K562 (cell line): ENCODE data around the gene LRRC51. TPM values are rescaled to one million over a fixed set of nuclear protein-coding genes. Genes with fewer than 3 reads are reported as not detected.
A peak's percentile ranks its signal among the peaks of the same experiment; 100 is the strongest.

ENCODE experiments used
- ATAC-seq: fragments of 200-7000 bp; cut with Tn5 transposase; 3 replicates; pipeline ENCODE4 v1.9.1; 2020; ENCODE audit warnings: moderate library complexity
- BruUV-seq: library from RNA; stranded (reverse); fragments of 400-500 nt; replicated peaks from 2 replicates; lab custom pipeline; 2021; lab: Mats Ljungman, UMichigan
- CTCF ChIA-PET: fragments of 300-600 bp; formaldehyde crosslinking; extraction: SDS; loops from one replicate; lab custom pipeline; 2021; ENCODE audit warnings: low intra/inter-chr PET ratio; lab: Yijun Ruan, JAX
- POLR2A ChIA-PET: fragments of 300-600, 350-650 bp; sonication (Branson Sonifier 250); formaldehyde crosslinking; extraction: SDS; loops from one replicate; lab custom pipeline; 2021; ENCODE audit warnings: antibody characterized with exemption, inconsistent platforms; lab: Yijun Ruan, JAX
- DNase-seq, 4 experiments: peaks; one replicate each; pipeline versions ENCODE4 v3.0.0 to v3.0.0-alpha.2; 2011 to 2018; ENCODE audit warnings: low spot score in 3 of 4, mixed read lengths in 3 of 4; ENCODE audit errors: extremely low read depth in 1 of 4
- FAIRE-seq: peaks from 2 replicates; lab custom pipeline; 2011; peaks lifted over from hg19 to GRCh38; lab: Jason Lieb, UNC
- H2AFZ ChIP-seq: 2 replicates; pipeline ENCODE4 v1.6.0; 2011; ENCODE audit warnings: low read depth, low read length, control low read depth, inconsistent platforms
- H3K27ac ChIP-seq: fragments of 200-600 bp; 3 replicates; pipeline ENCODE4 v1.8.0; 2011; ENCODE audit warnings: low read depth, mild to moderate bottlenecking, control low read depth, inconsistent platforms, low read length, moderate library complexity, mixed read lengths; ENCODE audit errors: extremely low read depth
- H3K27me3 ChIP-seq, 2 experiments: fragments of 300-600 bp in 1 of 2; 2 replicates in 1 of 2; 3 replicates in 1 of 2; pipeline versions ENCODE4 v1.6.0 to v1.8.0; 2011; ENCODE audit warnings: inconsistent platforms in 2 of 2, low read length in 2 of 2, mild to moderate bottlenecking in 1 of 2, mixed read lengths in 1 of 2, moderate library complexity in 1 of 2; ENCODE audit not compliant: control insufficient read depth in 2 of 2, insufficient read depth in 2 of 2
- H3K36me3 ChIP-seq: fragments of 300-600 bp; 3 replicates; pipeline ENCODE4 v1.8.0; 2011; ENCODE audit warnings: mild to moderate bottlenecking, low read length, inconsistent platforms; ENCODE audit not compliant: control insufficient read depth, insufficient read depth
- H3K4me1 ChIP-seq, 2 experiments: fragments of 200-600 bp in 1 of 2; replicated peaks in 1 of 2; 2 replicates in 1 of 2; 3 replicates in 1 of 2; pipeline versions ENCODE4 v1.5.1 to v1.8.0; 2011; ENCODE audit warnings: inconsistent platforms in 2 of 2, low read length in 2 of 2, mild to moderate bottlenecking in 1 of 2, mixed read lengths in 1 of 2, moderate library complexity in 1 of 2; ENCODE audit not compliant: control insufficient read depth in 2 of 2, insufficient read depth in 2 of 2
- H3K4me2 ChIP-seq: 2 replicates; pipeline ENCODE4 v1.6.1; 2011; ENCODE audit warnings: low read length, control low read depth, inconsistent platforms, mixed read lengths; ENCODE audit not compliant: insufficient read depth
- H3K4me3 ChIP-seq: fragments of 200-600 bp; sonication (generic), shearing (Covaris generic); 2 replicates; pipeline ENCODE4 v1.5.1; 2016; ENCODE audit warnings: control low read depth, inconsistent platforms
- H3K79me2 ChIP-seq: fragments of 200-600 bp; 3 replicates; pipeline ENCODE4 v1.8.0; 2011; ENCODE audit warnings: low read length, inconsistent platforms; ENCODE audit not compliant: control insufficient read depth, insufficient read depth
- H3K9ac ChIP-seq, 2 experiments: 2 replicates each; pipeline versions ENCODE4 v1.6.0 to v1.6.1; 2011; ENCODE audit warnings: low read depth in 2 of 2, low read length in 2 of 2, control low read depth in 1 of 2, inconsistent platforms in 1 of 2, mild to moderate bottlenecking in 1 of 2, mixed read lengths in 1 of 2; ENCODE audit not compliant: insufficient read depth in 1 of 2
- H3K9me1 ChIP-seq: one replicate; pipeline ENCODE4 v1.6.0; 2011; ENCODE audit warnings: inconsistent platforms, mild to moderate bottlenecking, low read length, moderate library complexity; ENCODE audit not compliant: control insufficient read depth, insufficient read depth
- H3K9me3 ChIP-seq: replicated peaks from 2 replicates; pipeline ENCODE4 v1.5.1; 2011; ENCODE audit warnings: low read depth, low read length, inconsistent platforms; ENCODE audit not compliant: control insufficient read depth, insufficient read depth
- H4K20me1 ChIP-seq: replicated peaks from 2 replicates; pipeline ENCODE4 v1.6.1; 2011; ENCODE audit warnings: low read length, inconsistent platforms, mixed read lengths; ENCODE audit not compliant: control insufficient read depth, insufficient read depth
- ARHGAP35 ChIP-seq: fragments of 450-650 bp; IDR thresholded peaks from 2 replicates; pipeline ENCODE4 v1.6.1; 2018; ENCODE audit not compliant: partially characterized antibody
- ARID1B ChIP-seq: fragments of 450-650 bp; IDR thresholded peaks from 2 replicates; pipeline ENCODE4 v1.6.1; 2016; ENCODE audit warnings: antibody characterized with exemption, mild to moderate bottlenecking, inconsistent platforms
- BRF2 ChIP-seq: IDR thresholded peaks from 3 replicates; pipeline ENCODE4 v1.6.1; 2011; ENCODE audit warnings: borderline replicate concordance, mild to moderate bottlenecking; ENCODE audit not compliant: insufficient read length, insufficient read depth
- EGR1 ChIP-seq: fragments of 450-650 bp; conservative IDR thresholded peaks from 2 replicates; pipeline ENCODE4 v1.6.1; 2017; ENCODE audit warnings: mild to moderate bottlenecking
- EP400 ChIP-seq: fragments of 450-650 bp; IDR thresholded peaks from 2 replicates; pipeline ENCODE4 v1.6.1; 2017; ENCODE audit warnings: antibody characterized with exemption, mild to moderate bottlenecking, moderate library complexity
- HCFC1 ChIP-seq: IDR thresholded peaks from 2 replicates; pipeline ENCODE4 v1.6.1; 2012; ENCODE audit warnings: low read depth, low read length, improper control_type of control experiment
- HSF4 ChIP-seq: fragments of 250-450 bp; sonication (Bioruptor Pico); IDR thresholded peaks from 2 replicates; pipeline ENCODE4 v2.1.2; 2022; ENCODE audit warnings: mild to moderate bottlenecking, moderate library complexity, borderline replicate concordance
- REST ChIP-seq, 2 experiments: fragments of 450-650 bp; formaldehyde crosslinking in 1 of 2; IDR thresholded peaks; 2 replicates each; pipeline versions ENCODE4 v1.4.0 to v1.6.1; 2014 to 2020; ENCODE audit warnings: mild to moderate bottlenecking in 2 of 2, borderline replicate concordance in 1 of 2, low read depth in 1 of 2
- ZFP36 ChIP-seq: fragments of 150-350 bp; IDR thresholded peaks from 2 replicates; pipeline ENCODE4 v1.6.1; 2018; ENCODE audit warnings: low read length, low read depth; ENCODE audit not compliant: partially characterized antibody
- WGBS: fragments of 100-300 bp; shearing (Covaris generic); methylation state at CpG from one replicate; pipeline ENCODE4 v1.1.6; 2016; ENCODE audit warnings: low coverage, mixed read lengths; ENCODE audit not compliant: insufficient coverage; ENCODE audit errors: missing lambda C conversion rate; 5-methylcytosine and 5-hydroxymethylcytosine counted together
- in situ Hi-C: fragments of 300-500 bp; cut with MboI; formaldehyde crosslinking; loops from 4 replicates; pipeline ENCODE4 v1.15.0; 2018; ENCODE audit warnings: inconsistent platforms, mixed read lengths
- intact Hi-C: fragments of 100-400 bp; cut with micrococcal nuclease; formaldehyde crosslinking; loops from 2 replicates; pipeline ENCODE4 v1.14.2; 2022
- polyA plus RNA-seq, 8 experiments: library from polyadenylated mRNA; depleted of rRNA in 4 of 8; stranded (reverse) in 5 of 8; unstranded in 3 of 8; fragments of >200 nt; fragmentation: Nextera tagmentation in 2 of 8; fragmentation: Illumina TruSeq in 1 of 8; extraction: Ambion mirVana in 2 of 8; extraction: Trizol in 1 of 8; gene quantifications; 2 replicates each; pipeline versions ENCODE4 v1.2.1 to v1.2.3, GENCODE V29; 2011 to 2014; ENCODE audit warnings: inconsistent platforms in 1 of 8, missing spikeins in 1 of 8
- total RNA-seq, 7 experiments: library from RNA; depleted of rRNA in 6 of 7; stranded (reverse); fragments of >200 nt in 6 of 7; fragmentation: Illumina TruSeq in 2 of 7; extraction: Trizol in 2 of 7; gene quantifications; 2 replicates each; pipeline versions ENCODE4 v1.2.1 to v1.2.3, GENCODE V29; 2011 to 2021; ENCODE audit warnings: low replicate concordance in 1 of 7
- TF ChIP-seq, protein P1 (sequence below): fragments of 250-450 bp; sonication (Bioruptor Pico); IDR thresholded peaks from 2 replicates; pipeline ENCODE4 v1.6.1; 2021; ENCODE audit warnings: mild to moderate bottlenecking

Gene LRRC51
- total and polyA plus RNA-seq, 9 of the 15 experiments (the other 6 are each of a cell fraction or from before 2014, with no cell fraction given), result 4.7 to 10.6 (median 5.6) TPM

DNA sequence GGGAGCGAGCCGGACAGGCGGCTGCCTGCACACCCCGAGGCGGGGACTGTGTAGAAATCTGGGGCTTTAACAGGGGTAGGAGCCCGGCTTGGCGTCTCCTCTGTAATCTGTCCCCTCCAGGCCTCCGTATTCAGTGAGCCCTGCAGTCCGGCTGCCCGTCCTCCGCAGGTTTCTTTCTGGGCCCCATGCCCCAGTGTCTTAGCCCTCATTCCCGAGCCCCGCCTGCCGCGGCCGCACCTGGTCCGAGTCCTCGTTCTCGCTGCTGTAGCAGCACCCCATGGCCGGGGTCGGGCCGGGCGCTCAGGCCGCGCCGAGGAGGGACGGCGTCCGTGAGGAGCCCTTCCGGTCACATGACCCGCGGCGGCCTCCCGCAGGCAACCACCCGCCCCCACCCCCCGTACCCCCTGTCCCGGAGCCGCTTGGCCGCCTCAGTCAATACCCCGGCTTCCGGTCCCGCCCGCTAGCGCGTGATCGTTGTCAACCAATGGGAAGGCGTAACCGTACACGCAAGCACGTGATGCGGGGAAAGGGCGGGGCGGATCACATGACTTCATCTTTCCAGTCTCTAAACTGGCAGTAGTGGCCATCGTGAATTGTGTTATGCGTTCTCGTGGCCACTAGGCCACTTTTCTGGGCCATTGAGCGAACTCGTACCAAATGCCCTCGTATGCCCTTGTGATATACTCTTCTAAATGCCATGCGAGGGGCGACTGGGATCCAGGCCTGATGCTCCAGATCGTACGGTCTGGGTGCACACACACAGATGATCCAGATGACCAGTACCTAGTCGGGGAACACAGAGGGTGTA is 22.5 kb downstream of the LRRC51 start, which contains the start of gene LAMTOR1:
TSS of gene LAMTOR1 (minus strand) at position 352 of the 808 bp plus-strand sequence. CDS start at position 279, 73 bp downstream.
- Histone ChIP-seq H3K27me3 (no peaks in the 10 kb centered on the region), H3K4me1 (peaks cover 12 to 39% of the 10 kb centered on the region in 2 experiments), H2AFZ (peak within 1 kb of the TSS; percentile 75), H3K9me3 (no peaks in the 10 kb centered on the region), H3K9ac (peak within 1 kb of the TSS; percentile 96 to 98), H3K4me2 (peak within 1 kb of the TSS; percentile 95), H3K27ac (peak within 1 kb of the TSS; percentile 96), H3K4me3 (peak within 1 kb of the TSS; percentile 77), H3K9me1 (no peaks in the 10 kb centered on the region), H4K20me1 (no peaks in the 10 kb centered on the region), H3K36me3 (peaks cover 40% of the 10 kb centered on the region), H3K79me2 (peaks cover 43% of the 10 kb centered on the region)
- ChIA-PET POLR2A (interaction anchor here (0.6 to 3.4 kb wide), 6 partner anchors 9 to 103 kb away, joined by 3 to 20 read pairs (median 8); partner anchors contain the start of gene ANAPC15), CTCF (no interaction called here)
- no TSS peak for BruUV-seq
- DNase-seq (peak; percentile 96 to 100 (median 96)), FAIRE-seq (peak; percentile 93), ATAC-seq (peak; percentile 96)
- in situ Hi-C loops (no loop called here), intact Hi-C loops (loop anchor here (1.0 to 5.0 kb wide), 2 partner anchors 23 to 329 kb away; partner anchors contain the start of genes CLPB, LRRC51 and NUMA1)
- WGBS, result 3% methylated on average over 40 of the region's 64 CpGs
- TF ChIP-seq REST (IDR thresholded peaks at IDR 0.05; ENCODE audit: borderline replicate concordance), result peak; percentile 95
- no peak; the same call in 1 of the 2 replicates for TF ChIP-seq REST (CRISPR knock-in tag; IDR thresholded peaks at IDR 0.05; ENCODE audit: low read depth)
- TF ChIP-seq EP400, result peak; percentile 85
- peak; percentile 69 for TF ChIP-seq EGR1
- TF ChIP-seq HCFC1, result peak; percentile 58
- 0 out of 2 replicates have a peak, but pooled peaks have one; percentile 36 for TF ChIP-seq HSF4 (CRISPR knock-in tag)
- TF ChIP-seq BRF2, result no peak
- TF ChIP-seq, protein P1, sequence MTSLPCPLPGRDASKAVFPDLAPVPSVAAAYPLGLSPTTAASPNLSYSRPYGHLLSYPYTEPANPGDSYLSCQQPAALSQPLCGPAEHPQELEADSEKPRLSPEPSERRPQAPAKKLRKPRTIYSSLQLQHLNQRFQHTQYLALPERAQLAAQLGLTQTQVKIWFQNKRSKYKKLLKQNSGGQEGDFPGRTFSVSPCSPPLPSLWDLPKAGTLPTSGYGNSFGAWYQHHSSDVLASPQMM (CRISPR knock-in tag), result no peak
- TF ChIP-seq ARID1B, result no peak; the same call in 1 of the 2 replicates
- TF ChIP-seq ARHGAP35, result no peak
- no peak for TF ChIP-seq ZFP36
